Mesenchymal stem cell (in vitro differentiated cells and primary cell): ENCODE results near the gene TMEM181.

Experiments
- DNase-seq: peaks from one replicate; pipeline ENCODE4 v3.0.0-alpha.2; 2013
- H2AFZ ChIP-seq: one replicate; pipeline ENCODE4 v1.6.1; 2013; ENCODE audit warnings: low read depth, mild to moderate bottlenecking, control low read depth, inconsistent platforms, low read length, moderate library complexity
- H2AK5ac ChIP-seq: 2 replicates; pipeline ENCODE4 v1.6.1; 2013; ENCODE audit warnings: low read length, moderate library complexity, mild to moderate bottlenecking, inconsistent platforms; ENCODE audit not compliant: severe bottlenecking
- H2BK120ac ChIP-seq: one replicate; pipeline ENCODE4 v1.6.1; 2013; ENCODE audit warnings: low read depth, mild to moderate bottlenecking, inconsistent platforms, low read length, moderate library complexity
- H2BK12ac ChIP-seq, 2 experiments: one replicate each; pipeline ENCODE4 v1.6.1; 2013; ENCODE audit warnings: inconsistent platforms in 2 of 2, low read length in 2 of 2, mild to moderate bottlenecking in 2 of 2, moderate library complexity in 2 of 2, control low read depth in 1 of 2
- H2BK15ac ChIP-seq: one replicate; pipeline ENCODE4 v1.6.1; 2013; ENCODE audit warnings: mild to moderate bottlenecking, low read depth, inconsistent platforms; ENCODE audit not compliant: poor library complexity, severe bottlenecking
- H2BK5ac ChIP-seq: 2 replicates; pipeline ENCODE4 v1.6.1; 2013; ENCODE audit warnings: low read depth, mild to moderate bottlenecking, low read length, control low read depth, inconsistent platforms; ENCODE audit not compliant: poor library complexity, severe bottlenecking
- H3K14ac ChIP-seq, 2 experiments: one replicate each; pipeline ENCODE4 v1.6.1; 2013; ENCODE audit warnings: inconsistent platforms in 2 of 2, low read length in 2 of 2, control low read depth in 1 of 2, mild to moderate bottlenecking in 1 of 2, moderate library complexity in 1 of 2
- H3K18ac ChIP-seq, 2 experiments: one replicate each; pipeline ENCODE4 v1.6.1; 2013; ENCODE audit warnings: inconsistent platforms in 2 of 2, low read length in 2 of 2, control low read depth in 1 of 2, low read depth in 1 of 2, mild to moderate bottlenecking in 1 of 2
- H3K23ac ChIP-seq, 2 experiments: one replicate each; pipeline ENCODE4 v1.6.1; 2013; ENCODE audit warnings: inconsistent platforms in 2 of 2, low read length in 2 of 2, mild to moderate bottlenecking in 2 of 2, moderate library complexity in 2 of 2, control low read depth in 1 of 2
- H3K27ac ChIP-seq: 2 replicates; pipeline ENCODE4 v1.5.1; 2013; ENCODE audit warnings: mild to moderate bottlenecking, moderate library complexity, low read length, control low read depth, inconsistent platforms; ENCODE audit not compliant: poor library complexity, severe bottlenecking
- H3K27me3 ChIP-seq, 2 experiments: 2 replicates each; pipeline versions ENCODE4 v1.6.1 to v1.7.0; 2013; ENCODE audit warnings: low read length in 2 of 2, mild to moderate bottlenecking in 2 of 2, moderate library complexity in 2 of 2, control low read depth in 1 of 2, inconsistent platforms in 1 of 2; ENCODE audit not compliant: control insufficient read depth in 1 of 2, insufficient read depth in 1 of 2
- H3K36me3 ChIP-seq, 2 experiments: 2 replicates each; pipeline versions ENCODE4 v1.6.1 to v1.7.0; 2013; ENCODE audit warnings: low read length in 2 of 2, control low read depth in 1 of 2, inconsistent platforms in 1 of 2, low read depth in 1 of 2, mild to moderate bottlenecking in 1 of 2; ENCODE audit not compliant: insufficient read depth in 2 of 2, control insufficient read depth in 1 of 2
- H3K4ac ChIP-seq, 2 experiments: one replicate each; pipeline ENCODE4 v1.6.1; 2013; ENCODE audit warnings: inconsistent platforms in 2 of 2, low read length in 2 of 2, mild to moderate bottlenecking in 2 of 2, moderate library complexity in 2 of 2, control low read depth in 1 of 2, low read depth in 1 of 2
- H3K4me1 ChIP-seq: 2 replicates; pipeline ENCODE4 v1.6.1; 2013; ENCODE audit warnings: low read depth, low read length, control low read depth; ENCODE audit not compliant: control insufficient read depth, insufficient read depth
- H3K4me2 ChIP-seq: 2 replicates; pipeline ENCODE4 v1.6.1; 2013; ENCODE audit warnings: low read length, mild to moderate bottlenecking, inconsistent platforms; ENCODE audit not compliant: poor library complexity, severe bottlenecking
- H3K4me3 ChIP-seq, 2 experiments: 2 replicates each; pipeline versions ENCODE4 v1.5.1 to v1.7.0; 2013; ENCODE audit warnings: low read length in 2 of 2, mild to moderate bottlenecking in 2 of 2, control low read depth in 1 of 2, low read depth in 1 of 2; ENCODE audit not compliant: insufficient read depth in 1 of 2
- H3K79me1 ChIP-seq: replicated peaks from 2 replicates; pipeline ENCODE4 v1.6.1; 2013; ENCODE audit warnings: mild to moderate bottlenecking, control low read depth, low read length, inconsistent platforms; ENCODE audit not compliant: poor library complexity, severe bottlenecking
- H3K9ac ChIP-seq: 2 replicates; pipeline ENCODE4 v1.7.0; 2013; ENCODE audit warnings: mild to moderate bottlenecking, low read length, moderate library complexity
- H3K9me3 ChIP-seq: 2 replicates; pipeline ENCODE4 v1.7.0; 2013; ENCODE audit warnings: mild to moderate bottlenecking, low read length; ENCODE audit not compliant: control insufficient read depth
- H4K8ac ChIP-seq: one replicate; pipeline ENCODE4 v1.6.1; 2013; ENCODE audit warnings: inconsistent platforms, mild to moderate bottlenecking, low read length, moderate library complexity
- H4K91ac ChIP-seq: one replicate; pipeline ENCODE4 v1.6.1; 2013; ENCODE audit warnings: mild to moderate bottlenecking, low read length, inconsistent platforms
- WGBS: methylation state at CpG from one replicate; pipeline ENCODE4 v1.1.7; 2013; ENCODE audit warnings: mixed read lengths; 5-methylcytosine and 5-hydroxymethylcytosine counted together

TMEM181 gene

DNA sequence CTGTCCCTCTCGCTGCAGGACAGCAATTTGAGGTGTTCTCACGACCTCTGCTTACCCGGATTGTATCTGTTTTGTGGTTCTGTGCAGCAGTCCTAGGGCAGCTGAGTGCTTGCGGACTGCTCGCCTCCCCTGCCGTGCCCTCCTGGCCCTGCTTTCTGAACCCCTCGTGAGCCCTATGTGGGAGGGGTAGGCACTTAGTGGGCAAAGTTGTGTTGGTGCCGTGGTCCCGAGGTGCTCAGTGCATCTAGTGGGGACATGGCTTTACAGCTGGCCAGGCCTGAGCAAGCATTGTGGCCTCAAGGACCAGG is 5.2 kb downstream of the TMEM181 start:
- no peak overlapping the region for H4K8ac ChIP-seq
- H3K9me3 ChIP-seq, result no peaks in the 10 kb centered on the region
- no peak overlapping the region for H4K91ac ChIP-seq
- no peak overlapping the region for H3K9ac ChIP-seq
- 91% methylated on average over 9 of the region's 9 CpGs for WGBS
- H3K23ac ChIP-seq, result peak overlapping the region in 1 of 2 experiments; percentile 77
- peak overlapping the region in 1 of 2 experiments; percentile 58 for H3K14ac ChIP-seq
- no peak overlapping the region for H3K4me3 ChIP-seq
- peaks cover 34% of the 10 kb centered on the region for H3K4me1 ChIP-seq
- no peak overlapping the region for H2BK5ac ChIP-seq
- no peak overlapping the region for H3K4me2 ChIP-seq
- H3K27ac ChIP-seq, result no peak overlapping the region
- H3K36me3 ChIP-seq, result peaks cover 0 to 4% of the 10 kb centered on the region in 2 experiments
- H3K4ac ChIP-seq, result no peak overlapping the region
- H3K18ac ChIP-seq, result peak overlapping the region in 1 of 2 experiments; percentile 63
- H2AK5ac ChIP-seq, result no peak overlapping the region
- no peak for DNase-seq
- H2BK120ac ChIP-seq, result no peak overlapping the region
- H2BK15ac ChIP-seq, result no peak overlapping the region
- H2AFZ ChIP-seq, result no peak overlapping the region
- H2BK12ac ChIP-seq, result peak overlapping the region in 1 of 2 experiments; percentile 64
- peaks cover 42% of the 10 kb centered on the region for H3K79me1 ChIP-seq
- no peaks in the 10 kb centered on the region for H3K27me3 ChIP-seq

DNA sequence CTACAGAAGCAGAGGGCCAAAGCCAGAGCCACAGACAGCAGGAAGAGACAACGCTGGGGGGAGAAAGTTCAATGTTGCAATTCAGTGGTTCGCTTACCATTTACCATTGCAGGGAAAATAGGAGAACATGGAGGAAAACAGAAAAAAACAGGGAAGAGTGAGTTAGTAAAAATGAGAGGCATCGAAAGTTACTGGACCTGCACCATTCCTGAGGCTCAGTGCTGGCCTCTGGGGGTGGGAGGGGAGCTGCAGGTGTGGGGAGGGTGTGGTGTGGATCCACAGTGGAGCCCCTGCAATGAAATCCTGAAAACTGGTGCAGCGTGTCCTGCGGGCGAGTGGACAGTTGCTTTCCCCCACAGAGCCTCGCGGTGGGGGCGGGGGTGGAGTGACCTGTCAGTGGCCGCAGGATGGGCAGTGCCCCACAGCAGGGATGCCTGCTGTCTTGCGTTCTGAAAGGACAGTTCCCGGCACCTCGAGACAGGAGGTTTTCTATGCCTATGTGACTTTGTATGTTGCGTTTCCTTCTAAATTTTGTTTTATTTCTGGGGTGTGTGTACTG is 5.7 kb downstream of the TMEM181 start:
- Histone ChIP-seq H3K4ac (no peak overlapping the region), H4K91ac (no peak overlapping the region), H3K4me1 (peaks cover 34% of the 10 kb centered on the region), H2BK120ac (no peak overlapping the region), H3K14ac (peak overlapping the region in 1 of 2 experiments; percentile 58), H3K9me3 (no peaks in the 10 kb centered on the region), H4K8ac (no peak overlapping the region), H2BK15ac (no peak overlapping the region), H3K27ac (no peak overlapping the region), H2AFZ (no peak overlapping the region), H2AK5ac (no peak overlapping the region), H3K4me3 (no peak overlapping the region), H2BK5ac (no peak overlapping the region), H3K4me2 (no peak overlapping the region), H3K27me3 (no peaks in the 10 kb centered on the region), H3K18ac (no peak overlapping the region), H3K79me1 (peaks cover 44% of the 10 kb centered on the region), H3K23ac (peak overlapping the region in 1 of 2 experiments; percentile 77), H3K36me3 (peaks cover 0 to 7% of the 10 kb centered on the region in 2 experiments), H3K9ac (no peak overlapping the region), H2BK12ac (no peak overlapping the region)
- DNase-seq, result no peak
- WGBS, result 97% methylated on average over 14 of the region's 14 CpGs

DNA sequence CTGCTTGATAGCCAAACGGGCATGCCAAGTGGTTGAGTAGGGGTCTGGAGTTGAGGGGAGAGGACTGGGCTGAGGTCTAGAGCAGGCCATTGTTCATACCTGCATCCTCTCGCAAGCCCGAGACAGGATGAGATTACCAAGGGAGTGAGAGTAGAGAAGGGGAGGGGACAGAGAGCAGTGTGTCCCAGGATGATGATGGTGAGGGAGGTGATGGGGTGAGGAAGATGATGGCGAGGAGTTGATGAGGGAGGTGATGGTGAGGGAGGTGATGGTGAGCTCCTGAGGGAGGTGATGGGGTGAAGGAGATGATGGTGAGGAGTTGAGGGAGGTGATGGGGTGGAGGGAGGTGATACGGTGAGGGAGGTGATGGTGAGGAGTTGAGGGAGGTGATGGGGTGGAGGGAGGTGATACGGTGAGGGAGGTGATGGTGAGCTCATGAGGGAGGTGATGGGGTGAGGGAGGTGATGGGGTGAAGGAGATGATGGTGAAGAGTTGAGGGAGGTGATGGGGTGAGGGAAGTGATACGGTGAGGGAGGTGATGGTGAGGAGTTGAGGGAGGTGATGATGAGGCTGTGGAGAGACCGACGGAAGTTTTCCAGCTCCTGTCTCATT is 6.4 kb downstream of the TMEM181 start:
- no peak overlapping the region for H3K23ac ChIP-seq
- H3K27ac ChIP-seq, result no peak overlapping the region
- H3K4me3 ChIP-seq, result no peak overlapping the region
- H3K4ac ChIP-seq, result no peak overlapping the region
- H3K18ac ChIP-seq, result no peak overlapping the region
- peaks cover 29% of the 10 kb centered on the region for H3K4me1 ChIP-seq
- H3K9ac ChIP-seq, result no peak overlapping the region
- WGBS, result 98% methylated on average over 6 of the region's 9 CpGs
- H4K91ac ChIP-seq, result no peak overlapping the region
- H2BK15ac ChIP-seq, result no peak overlapping the region
- no peak overlapping the region for H4K8ac ChIP-seq
- H3K4me2 ChIP-seq, result no peak overlapping the region
- no peak overlapping the region for H3K14ac ChIP-seq
- H3K79me1 ChIP-seq, result peaks cover 42% of the 10 kb centered on the region
- no peak overlapping the region for H2AK5ac ChIP-seq
- DNase-seq, result no peak
- no peak overlapping the region for H2BK12ac ChIP-seq
- H3K36me3 ChIP-seq, result peaks cover 0 to 7% of the 10 kb centered on the region in 2 experiments
- no peaks in the 10 kb centered on the region for H3K27me3 ChIP-seq
- H2BK120ac ChIP-seq, result no peak overlapping the region
- H3K9me3 ChIP-seq, result no peaks in the 10 kb centered on the region
- H2AFZ ChIP-seq, result no peak overlapping the region
- H2BK5ac ChIP-seq, result no peak overlapping the region

DNA sequence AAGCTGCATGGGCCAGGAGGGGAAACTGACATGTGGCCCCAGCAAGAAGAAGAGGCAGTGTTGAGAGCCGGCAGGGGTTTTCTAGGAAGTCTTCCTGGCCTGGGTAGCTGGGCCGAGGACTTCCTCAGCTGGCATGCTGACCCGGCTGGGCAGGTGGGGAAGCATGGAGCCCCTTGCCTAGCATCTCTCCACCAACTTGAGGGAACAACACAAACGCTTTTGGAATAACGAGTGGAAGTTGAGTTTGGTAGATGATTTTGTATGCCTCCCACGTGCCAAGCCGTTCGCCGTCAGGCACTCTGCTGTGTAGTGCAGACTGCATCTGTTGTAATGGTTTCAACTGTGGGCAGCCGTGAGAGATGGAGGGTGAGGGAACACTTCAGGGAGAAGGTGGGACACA is 7.3 kb downstream of the TMEM181 start:
- no peak overlapping the region for H2AK5ac ChIP-seq
- peaks cover 30% of the 10 kb centered on the region for H3K4me1 ChIP-seq
- no peak for DNase-seq
- H3K4me3 ChIP-seq, result no peak overlapping the region
- no peak overlapping the region for H2AFZ ChIP-seq
- no peak overlapping the region for H3K14ac ChIP-seq
- H3K9me3 ChIP-seq, result no peaks in the 10 kb centered on the region
- no peak overlapping the region for H3K4me2 ChIP-seq
- peak overlapping the region in 1 of 2 experiments; percentile 48 for H3K23ac ChIP-seq
- no peak overlapping the region for H3K27ac ChIP-seq
- no peak overlapping the region for H3K9ac ChIP-seq
- H3K18ac ChIP-seq, result no peak overlapping the region
- peaks cover 43% of the 10 kb centered on the region for H3K79me1 ChIP-seq
- H3K27me3 ChIP-seq, result no peaks in the 10 kb centered on the region
- no peak overlapping the region for H2BK15ac ChIP-seq
- H4K91ac ChIP-seq, result peak overlapping the region; percentile 31
- no peak overlapping the region for H2BK5ac ChIP-seq
- no peak overlapping the region for H3K4ac ChIP-seq
- peaks cover 2 to 14% of the 10 kb centered on the region in 2 experiments for H3K36me3 ChIP-seq
- no peak overlapping the region for H2BK12ac ChIP-seq
- no peak overlapping the region for H4K8ac ChIP-seq
- H2BK120ac ChIP-seq, result no peak overlapping the region
- WGBS, result 90% methylated on average over 8 of the region's 10 CpGs
